Measurements from ENCODE around the gene ALK. TPM values are rescaled to one million over a fixed set of nuclear protein-coding genes. Genes with fewer than 3 reads are reported as not detected.

The ALK gene
- polyA plus RNA-seq, 4 donors, result 0.04 to 0.98 TPM; not detected in 2

- FAIRE-seq, result no peak
- H3K27me3 ChIP-seq (ENCODE audit: control insufficient read depth in 3 of 3, insufficient read depth in 3 of 3, low read length in 3 of 3), result no peaks in the 10 kb centered on the region
These were observed 473.2 kb downstream of the ALK start for GRCh38 chr2:29448096-29448688.

GRCh38 chr2:29447513-29447912 is 473.9 kb downstream of the ALK start:
- no peak for FAIRE-seq
- H3K27ac ChIP-seq (ENCODE audit: low read depth in 1 of 3, low read length in 2 of 3), result no peak overlapping the region
- no peaks in the 10 kb centered on the region for H3K36me3 ChIP-seq (ENCODE audit: control insufficient read depth in 3 of 3, insufficient read depth in 2 of 3, low read depth in 1 of 3, low read length in 3 of 3)
- H3K9me3 ChIP-seq (ENCODE audit: control insufficient read depth in 2 of 2, insufficient read depth in 1 of 2, low read depth in 1 of 2, low read length in 1 of 2), result no peaks in the 10 kb centered on the region
- 81 to 85% (median 84%) methylated on average over 4 of the region's 4 CpGs for WGBS, 3 donors
- H3K27me3 ChIP-seq (ENCODE audit: control insufficient read depth in 3 of 3, insufficient read depth in 3 of 3, low read length in 3 of 3), result no peaks in the 10 kb centered on the region
- no peak overlapping the region for H3K4me3 ChIP-seq (ENCODE audit: low read depth in 1 of 3, low read length in 3 of 3)
- DNase-seq, result no peak
- no peaks in the 10 kb centered on the region for H3K4me1 ChIP-seq (ENCODE audit: control insufficient read depth in 3 of 3, insufficient read depth in 2 of 3, low read depth in 1 of 3, low read length in 2 of 3)

More at GRCh38 chr2:29448096-29448688, 473.2 kb downstream of the ALK start:
- H3K9me3 ChIP-seq (ENCODE audit: control insufficient read depth in 2 of 2, insufficient read depth in 1 of 2, low read depth in 1 of 2, low read length in 1 of 2), result no peaks in the 10 kb centered on the region
- no peak for DNase-seq
- no peak overlapping the region for H3K27ac ChIP-seq (ENCODE audit: low read depth in 1 of 3, low read length in 2 of 3)
- no peaks in the 10 kb centered on the region for H3K4me1 ChIP-seq (ENCODE audit: control insufficient read depth in 3 of 3, insufficient read depth in 2 of 3, low read depth in 1 of 3, low read length in 2 of 3)
- 66 to 72% (median 70%) methylated on average over 8 of the region's 8 CpGs for WGBS, 3 donors
- H3K4me3 ChIP-seq (ENCODE audit: low read depth in 1 of 3, low read length in 3 of 3), result no peak overlapping the region
- no peaks in the 10 kb centered on the region for H3K36me3 ChIP-seq (ENCODE audit: control insufficient read depth in 3 of 3, insufficient read depth in 2 of 3, low read depth in 1 of 3, low read length in 3 of 3)

GRCh38 chr2:29446847-29447246 is 474.5 kb downstream of the ALK start:
- Histone ChIP-seq H3K36me3 (ENCODE audit: control insufficient read depth in 3 of 3, insufficient read depth in 2 of 3, low read depth in 1 of 3, low read length in 3 of 3) (no peaks in the 10 kb centered on the region), H3K9me3 (ENCODE audit: control insufficient read depth in 2 of 2, insufficient read depth in 1 of 2, low read depth in 1 of 2, low read length in 1 of 2) (no peaks in the 10 kb centered on the region), H3K4me3 (ENCODE audit: low read depth in 1 of 3, low read length in 3 of 3) (no peak overlapping the region), H3K4me1 (ENCODE audit: control insufficient read depth in 3 of 3, insufficient read depth in 2 of 3, low read depth in 1 of 3, low read length in 2 of 3) (no peaks in the 10 kb centered on the region), H3K27ac (ENCODE audit: low read depth in 1 of 3, low read length in 2 of 3) (no peak overlapping the region), H3K27me3 (ENCODE audit: control insufficient read depth in 3 of 3, insufficient read depth in 3 of 3, low read length in 3 of 3) (no peaks in the 10 kb centered on the region)
- 68 to 78% (median 75%) methylated on average over 4 of the region's 4 CpGs for WGBS, 3 donors
- DNase-seq, result no peak
- FAIRE-seq, result no peak

- FAIRE-seq, result no peak
- no peaks in the 10 kb centered on the region for H3K36me3 ChIP-seq (ENCODE audit: control insufficient read depth in 3 of 3, insufficient read depth in 2 of 3, low read depth in 1 of 3, low read length in 3 of 3)
- no peak overlapping the region for H3K27ac ChIP-seq (ENCODE audit: low read depth in 1 of 3, low read length in 2 of 3)
- no peaks in the 10 kb centered on the region for H3K4me1 ChIP-seq (ENCODE audit: control insufficient read depth in 3 of 3, insufficient read depth in 2 of 3, low read depth in 1 of 3, low read length in 2 of 3)
- WGBS, 3 donors, result 68 to 79% (median 70%) methylated on average over 3 of the region's 3 CpGs
- H3K27me3 ChIP-seq (ENCODE audit: control insufficient read depth in 3 of 3, insufficient read depth in 3 of 3, low read length in 3 of 3), result peaks cover 0 to 2% (median 0%) of the 10 kb centered on the region in 3 donors
- DNase-seq, result no peak
- H3K9me3 ChIP-seq (ENCODE audit: control insufficient read depth in 2 of 2, insufficient read depth in 1 of 2, low read depth in 1 of 2, low read length in 1 of 2), result no peaks in the 10 kb centered on the region
- H3K4me3 ChIP-seq (ENCODE audit: low read depth in 1 of 3, low read length in 3 of 3), result no peak overlapping the region
These were observed 477.2 kb downstream of the ALK start for GRCh38 chr2:29444150-29444549.

GRCh38 chr2:29443627-29444026 is 477.8 kb downstream of the ALK start:
- DNase-seq (no peak), FAIRE-seq (no peak)
- Histone ChIP-seq H3K27me3 (ENCODE audit: control insufficient read depth in 3 of 3, insufficient read depth in 3 of 3, low read length in 3 of 3) (peaks cover 0 to 2% (median 0%) of the 10 kb centered on the region in 3 donors), H3K4me1 (ENCODE audit: control insufficient read depth in 3 of 3, insufficient read depth in 2 of 3, low read depth in 1 of 3, low read length in 2 of 3) (no peaks in the 10 kb centered on the region), H3K4me3 (ENCODE audit: low read depth in 1 of 3, low read length in 3 of 3) (no peak overlapping the region), H3K36me3 (ENCODE audit: control insufficient read depth in 3 of 3, insufficient read depth in 2 of 3, low read depth in 1 of 3, low read length in 3 of 3) (no peaks in the 10 kb centered on the region), H3K9me3 (ENCODE audit: control insufficient read depth in 2 of 2, insufficient read depth in 1 of 2, low read depth in 1 of 2, low read length in 1 of 2) (no peaks in the 10 kb centered on the region), H3K27ac (ENCODE audit: low read depth in 1 of 3, low read length in 2 of 3) (no peak overlapping the region)
- WGBS, 3 donors, result 38 to 52% (median 39%) methylated on average over 4 of the region's 4 CpGs

- FAIRE-seq (no peak), DNase-seq (no peak)
- WGBS, 3 donors, result 12 to 57% (median 38%) methylated on average over 4 of the region's 4 CpGs
- Histone ChIP-seq H3K36me3 (ENCODE audit: control insufficient read depth in 3 of 3, insufficient read depth in 2 of 3, low read depth in 1 of 3, low read length in 3 of 3) (no peaks in the 10 kb centered on the region), H3K4me1 (ENCODE audit: control insufficient read depth in 3 of 3, insufficient read depth in 2 of 3, low read depth in 1 of 3, low read length in 2 of 3) (no peaks in the 10 kb centered on the region), H3K27ac (ENCODE audit: low read depth in 1 of 3, low read length in 2 of 3) (no peak overlapping the region), H3K4me3 (ENCODE audit: low read depth in 1 of 3, low read length in 3 of 3) (no peak overlapping the region), H3K9me3 (ENCODE audit: control insufficient read depth in 2 of 2, insufficient read depth in 1 of 2, low read depth in 1 of 2, low read length in 1 of 2) (no peaks in the 10 kb centered on the region), H3K27me3 (ENCODE audit: control insufficient read depth in 3 of 3, insufficient read depth in 3 of 3, low read length in 3 of 3) (peaks cover 0 to 2% (median 0%) of the 10 kb centered on the region in 3 donors)
These were observed 478.2 kb downstream of the ALK start for GRCh38 chr2:29443151-29443550.

GRCh38 chr2:29440921-29441623 is 480.3 kb downstream of the ALK start:
- Histone ChIP-seq H3K9me3 (ENCODE audit: control insufficient read depth in 2 of 2, insufficient read depth in 1 of 2, low read depth in 1 of 2, low read length in 1 of 2) (no peaks in the 10 kb centered on the region), H3K27me3 (ENCODE audit: control insufficient read depth in 3 of 3, insufficient read depth in 3 of 3, low read length in 3 of 3) (peaks cover 0 to 2% (median 0%) of the 10 kb centered on the region in 3 donors), H3K4me3 (ENCODE audit: low read depth in 1 of 3, low read length in 3 of 3) (no peak overlapping the region), H3K27ac (ENCODE audit: low read depth in 1 of 3, low read length in 2 of 3) (no peak overlapping the region), H3K4me1 (ENCODE audit: control insufficient read depth in 3 of 3, insufficient read depth in 2 of 3, low read depth in 1 of 3, low read length in 2 of 3) (no peaks in the 10 kb centered on the region), H3K36me3 (ENCODE audit: control insufficient read depth in 3 of 3, insufficient read depth in 2 of 3, low read depth in 1 of 3, low read length in 3 of 3) (no peaks in the 10 kb centered on the region)
- WGBS, 3 donors, result 82 to 91% (median 82%) methylated on average over 6 of the region's 6 CpGs
- no peak for DNase-seq
- FAIRE-seq, result no peak

- DNase-seq, result no peak
- no peak for FAIRE-seq
- 87 to 93% (median 92%) methylated on average over 3 of the region's 3 CpGs for WGBS, 3 donors
- H3K4me1 ChIP-seq (ENCODE audit: control insufficient read depth in 3 of 3, insufficient read depth in 2 of 3, low read depth in 1 of 3, low read length in 2 of 3), result no peaks in the 10 kb centered on the region
- no peak overlapping the region for H3K27ac ChIP-seq (ENCODE audit: low read depth in 1 of 3, low read length in 2 of 3)
- H3K36me3 ChIP-seq (ENCODE audit: control insufficient read depth in 3 of 3, insufficient read depth in 2 of 3, low read depth in 1 of 3, low read length in 3 of 3), result no peaks in the 10 kb centered on the region
- H3K4me3 ChIP-seq (ENCODE audit: low read depth in 1 of 3, low read length in 3 of 3), result no peak overlapping the region
- no peaks in the 10 kb centered on the region for H3K27me3 ChIP-seq (ENCODE audit: control insufficient read depth in 3 of 3, insufficient read depth in 3 of 3, low read length in 3 of 3)
- H3K9me3 ChIP-seq (ENCODE audit: control insufficient read depth in 2 of 2, insufficient read depth in 1 of 2, low read depth in 1 of 2, low read length in 1 of 2), result no peaks in the 10 kb centered on the region
These were observed 487.5 kb downstream of the ALK start for GRCh38 chr2:29433920-29434319.
